SK-N-SH treated with all-trans-retinoic acid at 6 μM for 48 hours (cell line): ENCODE results near the gene ATP11A.
A peak's percentile ranks its signal among the peaks of the same experiment; 100 is the strongest.

ENCODE experiments used
- ATAC-seq: fragments of 200-7000 bp; cut with Tn5 transposase; 3 replicates; pipeline ENCODE4 v1.9.1; 2020; ENCODE audit warnings: mild to moderate bottlenecking, moderate library complexity
- ARNTL ChIP-seq: fragments of 450-650 bp; formaldehyde crosslinking; IDR thresholded peaks from 2 replicates; pipeline ENCODE4 v1.5.0; 2020; ENCODE audit warnings: low read depth, mild to moderate bottlenecking, moderate library complexity, borderline replicate concordance
- BACH2 ChIP-seq: fragments of 250-450 bp; sonication (Bioruptor Pico); IDR thresholded peaks from 2 replicates; pipeline ENCODE4 v1.9.0; 2021; ENCODE audit warnings: mild to moderate bottlenecking, borderline replicate concordance
- CSDC2 ChIP-seq: fragments of 250-450 bp; sonication (Bioruptor Pico); IDR thresholded peaks from 2 replicates; pipeline ENCODE4 v1.5.0; 2020; ENCODE audit warnings: mild to moderate bottlenecking, moderate library complexity
- ESRRG ChIP-seq: fragments of 250-450 bp; sonication (Bioruptor Pico); IDR thresholded peaks from 2 replicates; pipeline ENCODE4 v1.6.1; 2021; ENCODE audit warnings: mild to moderate bottlenecking
- GLIS3 ChIP-seq: fragments of 250-450 bp; sonication (Bioruptor Pico); IDR thresholded peaks from 2 replicates; pipeline ENCODE4 v1.5.0; 2020; ENCODE audit warnings: mild to moderate bottlenecking, moderate library complexity
- ISL1 ChIP-seq: fragments of 250-450 bp; sonication (Bioruptor Pico); IDR thresholded peaks from 2 replicates; pipeline ENCODE4 v2.1.2; 2022; ENCODE audit warnings: mild to moderate bottlenecking, moderate library complexity
- OSR1 ChIP-seq: fragments of 250-450 bp; sonication (Bioruptor Pico); IDR thresholded peaks from 2 replicates; pipeline ENCODE4 v1.8.0; 2022; ENCODE audit warnings: moderate library complexity, mild to moderate bottlenecking, inconsistent platforms
- PATZ1 ChIP-seq: fragments of 250-450 bp; sonication (Bioruptor Pico); IDR thresholded peaks from 2 replicates; pipeline ENCODE4 v1.8.0; 2020; ENCODE audit warnings: mild to moderate bottlenecking, moderate library complexity, borderline replicate concordance
- PPARA ChIP-seq: fragments of 250-450 bp; sonication (Bioruptor Pico); IDR thresholded peaks from 2 replicates; pipeline ENCODE4 v1.5.0; 2020; ENCODE audit warnings: mild to moderate bottlenecking, borderline replicate concordance
- SNAI2 ChIP-seq: fragments of 250-450 bp; sonication (Bioruptor Pico); IDR thresholded peaks from 2 replicates; pipeline ENCODE4 v1.5.0; 2020; ENCODE audit warnings: mild to moderate bottlenecking, moderate library complexity
- TCF4 ChIP-seq: fragments of 250-450 bp; sonication (Bioruptor Pico); IDR thresholded peaks from 2 replicates; pipeline ENCODE4 v1.8.0; 2021; ENCODE audit warnings: mild to moderate bottlenecking, moderate library complexity, borderline replicate concordance
- ZC3H10 ChIP-seq: fragments of 250-450 bp; sonication (Bioruptor Pico); IDR thresholded peaks from 2 replicates; pipeline ENCODE4 v1.5.1; 2021; ENCODE audit warnings: mild to moderate bottlenecking, moderate library complexity
- ZFP30 ChIP-seq: fragments of 450-650 bp; formaldehyde crosslinking; IDR thresholded peaks from 2 replicates; pipeline ENCODE4 v1.5.0; 2022; ENCODE audit warnings: mild to moderate bottlenecking, moderate library complexity
- ZNF565 ChIP-seq: fragments of 450-650 bp; formaldehyde crosslinking; conservative IDR thresholded peaks from 2 replicates; pipeline ENCODE4 v1.5.0; 2020; ENCODE audit warnings: low read depth, mild to moderate bottlenecking, moderate library complexity
- ZNF70 ChIP-seq: fragments of 450-650 bp; formaldehyde crosslinking; IDR thresholded peaks from 2 replicates; pipeline ENCODE4 v1.5.0; 2020; ENCODE audit warnings: mild to moderate bottlenecking, moderate library complexity
- ZNF8 ChIP-seq: fragments of 450-650 bp; formaldehyde crosslinking; IDR thresholded peaks from 2 replicates; pipeline ENCODE4 v1.5.0; 2020; ENCODE audit warnings: mild to moderate bottlenecking, moderate library complexity
- TF ChIP-seq, protein P1 (sequence below): fragments of 250-450 bp; sonication (Bioruptor Pico); IDR thresholded peaks from 2 replicates; pipeline ENCODE4 v1.5.0; 2020; ENCODE audit warnings: mild to moderate bottlenecking, moderate library complexity
- TF ChIP-seq, protein P2 (sequence below): fragments of 250-450 bp; sonication (Bioruptor Pico); IDR thresholded peaks from 2 replicates; pipeline ENCODE4 v1.5.1; 2020; ENCODE audit warnings: low read depth, mild to moderate bottlenecking, moderate library complexity
- TF ChIP-seq, protein P3 (sequence below): fragments of 250-450 bp; sonication (Bioruptor Pico); IDR thresholded peaks from 2 replicates; pipeline ENCODE4 v1.5.1; 2021; ENCODE audit warnings: mild to moderate bottlenecking, moderate library complexity
- TF ChIP-seq, protein P4 (sequence below): fragments of 250-450 bp; sonication (Bioruptor Pico); IDR thresholded peaks from 2 replicates; pipeline ENCODE4 v1.8.0; 2021; ENCODE audit warnings: low read depth, mild to moderate bottlenecking, moderate library complexity, borderline replicate concordance

Gene ATP11A

DNA sequence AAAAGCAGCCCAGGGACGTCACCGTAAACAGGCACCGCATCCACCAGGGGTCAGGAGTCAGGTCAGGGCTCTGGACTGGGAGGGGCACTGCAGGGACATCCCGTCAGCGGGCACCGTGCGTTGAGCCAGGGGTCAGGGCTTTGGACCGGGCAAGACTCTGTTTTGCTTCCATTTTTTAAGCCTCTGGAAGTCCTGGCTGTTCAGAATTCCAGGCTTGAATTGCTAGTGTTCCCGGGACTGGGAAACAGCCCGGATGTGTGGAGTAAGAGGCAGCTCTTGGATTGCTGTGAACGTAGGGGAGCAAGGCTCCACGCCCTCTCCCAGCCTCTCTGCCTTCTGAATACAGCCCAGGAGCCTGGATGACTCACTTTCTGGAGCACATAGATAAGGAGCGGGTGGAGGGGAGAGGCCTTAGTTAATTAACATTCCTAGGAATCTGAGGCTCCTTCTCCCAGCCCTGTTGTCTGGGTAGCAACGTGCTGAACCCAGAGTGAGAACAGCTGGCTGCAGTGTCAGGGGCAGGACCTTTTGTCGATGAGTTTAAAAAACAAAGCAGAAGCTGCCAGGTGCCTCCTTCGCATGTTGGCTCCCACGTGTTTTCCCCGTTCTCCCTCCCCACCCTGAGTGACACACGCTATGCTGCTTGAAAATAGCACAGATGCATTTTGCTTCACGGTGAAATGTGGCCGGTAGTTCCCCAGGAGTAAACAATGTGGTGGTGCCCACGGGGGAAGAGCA is 21.9 kb downstream of the ATP11A start (continued):
- TF ChIP-seq, protein P1, sequence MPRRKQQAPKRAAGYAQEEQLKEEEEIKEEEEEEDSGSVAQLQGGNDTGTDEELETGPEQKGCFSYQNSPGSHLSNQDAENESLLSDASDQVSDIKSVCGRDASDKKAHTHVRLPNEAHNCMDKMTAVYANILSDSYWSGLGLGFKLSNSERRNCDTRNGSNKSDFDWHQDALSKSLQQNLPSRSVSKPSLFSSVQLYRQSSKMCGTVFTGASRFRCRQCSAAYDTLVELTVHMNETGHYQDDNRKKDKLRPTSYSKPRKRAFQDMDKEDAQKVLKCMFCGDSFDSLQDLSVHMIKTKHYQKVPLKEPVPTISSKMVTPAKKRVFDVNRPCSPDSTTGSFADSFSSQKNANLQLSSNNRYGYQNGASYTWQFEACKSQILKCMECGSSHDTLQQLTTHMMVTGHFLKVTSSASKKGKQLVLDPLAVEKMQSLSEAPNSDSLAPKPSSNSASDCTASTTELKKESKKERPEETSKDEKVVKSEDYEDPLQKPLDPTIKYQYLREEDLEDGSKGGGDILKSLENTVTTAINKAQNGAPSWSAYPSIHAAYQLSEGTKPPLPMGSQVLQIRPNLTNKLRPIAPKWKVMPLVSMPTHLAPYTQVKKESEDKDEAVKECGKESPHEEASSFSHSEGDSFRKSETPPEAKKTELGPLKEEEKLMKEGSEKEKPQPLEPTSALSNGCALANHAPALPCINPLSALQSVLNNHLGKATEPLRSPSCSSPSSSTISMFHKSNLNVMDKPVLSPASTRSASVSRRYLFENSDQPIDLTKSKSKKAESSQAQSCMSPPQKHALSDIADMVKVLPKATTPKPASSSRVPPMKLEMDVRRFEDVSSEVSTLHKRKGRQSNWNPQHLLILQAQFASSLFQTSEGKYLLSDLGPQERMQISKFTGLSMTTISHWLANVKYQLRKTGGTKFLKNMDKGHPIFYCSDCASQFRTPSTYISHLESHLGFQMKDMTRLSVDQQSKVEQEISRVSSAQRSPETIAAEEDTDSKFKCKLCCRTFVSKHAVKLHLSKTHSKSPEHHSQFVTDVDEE, result no peak
- TF ChIP-seq ARNTL (CRISPR knock-in tag) (no peak), ISL1 (CRISPR knock-in tag) (peak; percentile 72), PPARA (no peak)

- no peak for ATAC-seq
- TF ChIP-seq BACH2 (CRISPR knock-in tag) (no peak), CSDC2 (CRISPR knock-in tag) (no peak), ZC3H10 (no peak), SNAI2 (CRISPR knock-in tag) (no peak), ZNF565 (CRISPR knock-in tag) (no peak), PATZ1 (CRISPR knock-in tag) (no peak), TCF4 (CRISPR knock-in tag) (no peak), ZFP30 (no peak), ZNF70 (CRISPR knock-in tag) (no peak), PPARA (no peak), ZNF8 (CRISPR knock-in tag) (no peak), ARNTL (CRISPR knock-in tag) (no peak), GLIS3 (no peak), ESRRG (CRISPR knock-in tag) (no peak), OSR1 (no peak)
- TF ChIP-seq, protein P1, result no peak
- TF ChIP-seq, protein P2, sequence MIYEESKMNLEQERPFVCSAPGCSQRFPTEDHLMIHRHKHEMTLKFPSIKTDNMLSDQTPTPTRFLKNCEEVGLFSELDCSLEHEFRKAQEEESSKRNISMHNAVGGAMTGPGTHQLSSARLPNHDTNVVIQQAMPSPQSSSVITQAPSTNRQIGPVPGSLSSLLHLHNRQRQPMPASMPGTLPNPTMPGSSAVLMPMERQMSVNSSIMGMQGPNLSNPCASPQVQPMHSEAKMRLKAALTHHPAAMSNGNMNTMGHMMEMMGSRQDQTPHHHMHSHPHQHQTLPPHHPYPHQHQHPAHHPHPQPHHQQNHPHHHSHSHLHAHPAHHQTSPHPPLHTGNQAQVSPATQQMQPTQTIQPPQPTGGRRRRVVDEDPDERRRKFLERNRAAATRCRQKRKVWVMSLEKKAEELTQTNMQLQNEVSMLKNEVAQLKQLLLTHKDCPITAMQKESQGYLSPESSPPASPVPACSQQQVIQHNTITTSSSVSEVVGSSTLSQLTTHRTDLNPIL (CRISPR knock-in tag), result no peak
- TF ChIP-seq, protein P3, sequence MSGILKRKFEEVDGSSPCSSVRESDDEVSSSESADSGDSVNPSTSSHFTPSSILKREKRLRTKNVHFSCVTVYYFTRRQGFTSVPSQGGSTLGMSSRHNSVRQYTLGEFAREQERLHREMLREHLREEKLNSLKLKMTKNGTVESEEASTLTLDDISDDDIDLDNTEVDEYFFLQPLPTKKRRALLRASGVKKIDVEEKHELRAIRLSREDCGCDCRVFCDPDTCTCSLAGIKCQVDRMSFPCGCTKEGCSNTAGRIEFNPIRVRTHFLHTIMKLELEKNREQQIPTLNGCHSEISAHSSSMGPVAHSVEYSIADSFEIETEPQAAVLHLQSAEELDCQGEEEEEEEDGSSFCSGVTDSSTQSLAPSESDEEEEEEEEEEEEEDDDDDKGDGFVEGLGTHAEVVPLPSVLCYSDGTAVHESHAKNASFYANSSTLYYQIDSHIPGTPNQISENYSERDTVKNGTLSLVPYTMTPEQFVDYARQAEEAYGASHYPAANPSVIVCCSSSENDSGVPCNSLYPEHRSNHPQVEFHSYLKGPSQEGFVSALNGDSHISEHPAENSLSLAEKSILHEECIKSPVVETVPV (CRISPR knock-in tag), result no peak
- TF ChIP-seq, protein P4, sequence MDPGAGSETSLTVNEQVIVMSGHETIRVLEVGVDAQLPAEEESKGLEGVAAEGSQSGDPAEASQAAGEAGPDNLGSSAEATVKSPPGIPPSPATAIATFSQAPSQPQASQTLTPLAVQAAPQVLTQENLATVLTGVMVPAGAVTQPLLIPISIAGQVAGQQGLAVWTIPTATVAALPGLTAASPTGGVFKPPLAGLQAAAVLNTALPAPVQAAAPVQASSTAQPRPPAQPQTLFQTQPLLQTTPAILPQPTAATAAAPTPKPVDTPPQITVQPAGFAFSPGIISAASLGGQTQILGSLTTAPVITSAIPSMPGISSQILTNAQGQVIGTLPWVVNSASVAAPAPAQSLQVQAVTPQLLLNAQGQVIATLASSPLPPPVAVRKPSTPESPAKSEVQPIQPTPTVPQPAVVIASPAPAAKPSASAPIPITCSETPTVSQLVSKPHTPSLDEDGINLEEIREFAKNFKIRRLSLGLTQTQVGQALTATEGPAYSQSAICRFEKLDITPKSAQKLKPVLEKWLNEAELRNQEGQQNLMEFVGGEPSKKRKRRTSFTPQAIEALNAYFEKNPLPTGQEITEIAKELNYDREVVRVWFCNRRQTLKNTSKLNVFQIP (CRISPR knock-in tag), result no peak
Observed at GRCh38 chr13:112712451-112713207, 22.8 kb downstream of the ATP11A start.
